Activated naive CD4-positive, alpha-beta T cell treated with anti-CD3 and anti-CD28 coated beads, Interleukin-2, amount 50 U/mL, for 24 hours (primary cell): Measurements from ENCODE around the gene ST8SIA3.
"Not testable (repeated sequence)": the region's sequence is repeated elsewhere in the genome, so short reads cannot be mapped to it uniquely, and the experiment has no call there.

ENCODE experiments used
- H3K27ac Mint-ChIP-seq: one replicate; pipeline ENCODE4 v1.8.0; 2021; ENCODE audit warnings: mild to moderate bottlenecking, mixed read lengths
- H3K27me3 Mint-ChIP-seq: one replicate; pipeline ENCODE4 v1.8.0; 2021; ENCODE audit warnings: mixed read lengths
- H3K36me3 Mint-ChIP-seq: one replicate; pipeline ENCODE4 v1.8.0; 2021; ENCODE audit warnings: mixed read lengths
- H3K4me1 Mint-ChIP-seq: one replicate; pipeline ENCODE4 v1.8.0; 2021; ENCODE audit warnings: mixed read lengths
- H3K4me3 Mint-ChIP-seq: one replicate; pipeline ENCODE4 v1.8.0; 2021; ENCODE audit warnings: mild to moderate bottlenecking, mixed read lengths
- H3K9me3 Mint-ChIP-seq: one replicate; pipeline ENCODE4 v1.8.0; 2021; ENCODE audit warnings: mixed read lengths

Gene ST8SIA3

GRCh38 chr18:57352761-57353136 lies 392 bp downstream of the ST8SIA3 start:
- peaks cover 2% of the 10 kb centered on the region for H3K36me3 Mint-ChIP-seq
- H3K27me3 Mint-ChIP-seq = peaks cover 51% of the 10 kb centered on the region
- H3K27ac Mint-ChIP-seq = no peak overlapping the region
- H3K9me3 Mint-ChIP-seq = peaks cover 6% of the 10 kb centered on the region
- H3K4me3 Mint-ChIP-seq = no peak overlapping the region
- no peaks in the 10 kb centered on the region for H3K4me1 Mint-ChIP-seq

- Mint-ChIP-seq H3K4me3 (no peak overlapping the region), H3K4me1 (no peaks in the 10 kb centered on the region), H3K9me3 (peaks cover 6% of the 10 kb centered on the region), H3K27me3 (peaks cover 48% of the 10 kb centered on the region), H3K27ac (no peak overlapping the region), H3K36me3 (peaks cover 2% of the 10 kb centered on the region)
These were observed 981 bp downstream of the ST8SIA3 start for GRCh38 chr18:57353137-57353939.

GRCh38 chr18:57353940-57354461 lies 1.6 kb downstream of the ST8SIA3 start:
- peaks cover 51% of the 10 kb centered on the region for H3K27me3 Mint-ChIP-seq

GRCh38 chr18:57359433-57359832 lies 7.1 kb downstream of the ST8SIA3 start:
- Mint-ChIP-seq H3K27me3 (peaks cover 31% of the 10 kb centered on the region), H3K4me3 (no peak overlapping the region), H3K36me3 (peaks cover 2% of the 10 kb centered on the region), H3K9me3 (peaks cover 6% of the 10 kb centered on the region), H3K4me1 (no peaks in the 10 kb centered on the region), H3K27ac (no peak overlapping the region)

More at GRCh38 chr18:57353940-57354461, 1.6 kb downstream of the ST8SIA3 start:
- Mint-ChIP-seq H3K4me1 (no peaks in the 10 kb centered on the region), H3K4me3 (no peak overlapping the region), H3K9me3 (peaks cover 6% of the 10 kb centered on the region), H3K27ac (no peak overlapping the region), H3K36me3 (peaks cover 2% of the 10 kb centered on the region)

- H3K4me3 Mint-ChIP-seq = no peak overlapping the region
- no peaks in the 10 kb centered on the region for H3K36me3 Mint-ChIP-seq
- peaks cover 20% of the 10 kb centered on the region for H3K27me3 Mint-ChIP-seq
- H3K4me1 Mint-ChIP-seq = no peaks in the 10 kb centered on the region
- H3K9me3 Mint-ChIP-seq = no peaks in the 10 kb centered on the region
- H3K27ac Mint-ChIP-seq = no peak overlapping the region
These were observed 10.4 kb downstream of the ST8SIA3 start for GRCh38 chr18:57362714-57363113.

GRCh38 chr18:57364460-57364859 lies 12.1 kb downstream of the ST8SIA3 start:
- peaks cover 19% of the 10 kb centered on the region for H3K27me3 Mint-ChIP-seq
- H3K4me1 Mint-ChIP-seq = no peaks in the 10 kb centered on the region
- no peak overlapping the region for H3K27ac Mint-ChIP-seq
- no peaks in the 10 kb centered on the region for H3K36me3 Mint-ChIP-seq
- no peak overlapping the region for H3K4me3 Mint-ChIP-seq
- peaks cover 4% of the 10 kb centered on the region for H3K9me3 Mint-ChIP-seq

GRCh38 chr18:57366528-57367081 lies 14.2 kb downstream of the ST8SIA3 start:
- Mint-ChIP-seq H3K9me3 (peaks cover 5% of the 10 kb centered on the region), H3K36me3 (no peaks in the 10 kb centered on the region), H3K4me1 (no peaks in the 10 kb centered on the region), H3K4me3 (no peak overlapping the region), H3K27ac (no peak overlapping the region), H3K27me3 (peaks cover 11% of the 10 kb centered on the region)

- Mint-ChIP-seq H3K27ac (no peak overlapping the region), H3K4me1 (no peaks in the 10 kb centered on the region), H3K9me3 (peaks cover 5% of the 10 kb centered on the region), H3K27me3 (peaks cover 13% of the 10 kb centered on the region), H3K4me3 (no peak overlapping the region), H3K36me3 (no peaks in the 10 kb centered on the region)
These were observed 20.1 kb downstream of the ST8SIA3 start for GRCh38 chr18:57372444-57372843.

- H3K27ac Mint-ChIP-seq = no peak overlapping the region
- H3K4me3 Mint-ChIP-seq = no peak overlapping the region
- H3K4me1 Mint-ChIP-seq = no peaks in the 10 kb centered on the region
- peaks cover 5% of the 10 kb centered on the region for H3K9me3 Mint-ChIP-seq
- no peaks in the 10 kb centered on the region for H3K36me3 Mint-ChIP-seq
- peaks cover 15% of the 10 kb centered on the region for H3K27me3 Mint-ChIP-seq
These were observed 20.7 kb downstream of the ST8SIA3 start for GRCh38 chr18:57373017-57373416.

GRCh38 chr18:57376503-57376902 lies 24.1 kb downstream of the ST8SIA3 start:
- Mint-ChIP-seq H3K4me3 (no peak overlapping the region), H3K27ac (no peak overlapping the region), H3K9me3 (no peaks in the 10 kb centered on the region), H3K27me3 (peaks cover 15% of the 10 kb centered on the region), H3K4me1 (no peaks in the 10 kb centered on the region), H3K36me3 (no peaks in the 10 kb centered on the region)

GRCh38 chr18:57389271-57389670 lies 36.9 kb downstream of the ST8SIA3 start:
- H3K9me3 Mint-ChIP-seq = peaks cover 11% of the 10 kb centered on the region
- no peak overlapping the region for H3K4me3 Mint-ChIP-seq
- H3K36me3 Mint-ChIP-seq = no peaks in the 10 kb centered on the region
- H3K27ac Mint-ChIP-seq = no peak overlapping the region
- H3K27me3 Mint-ChIP-seq = peaks cover 7% of the 10 kb centered on the region
- H3K4me1 Mint-ChIP-seq = no peaks in the 10 kb centered on the region

GRCh38 chr18:57390044-57390443 lies 37.7 kb downstream of the ST8SIA3 start:
- Mint-ChIP-seq H3K36me3 (no peaks in the 10 kb centered on the region), H3K4me3 (no peak overlapping the region), H3K4me1 (no peaks in the 10 kb centered on the region), H3K27me3 (peaks cover 7% of the 10 kb centered on the region), H3K27ac (no peak overlapping the region), H3K9me3 (peaks cover 11% of the 10 kb centered on the region)

- not testable (repeated sequence) for H3K4me1 Mint-ChIP-seq, H3K4me3 Mint-ChIP-seq, H3K36me3 Mint-ChIP-seq, H3K27ac Mint-ChIP-seq, H3K27me3 Mint-ChIP-seq
- H3K9me3 Mint-ChIP-seq = peaks cover 19% of the 10 kb centered on the region
These were observed 42.4 kb downstream of the ST8SIA3 start for GRCh38 chr18:57394749-57395148.

- not testable (repeated sequence) for H3K27me3 Mint-ChIP-seq, H3K27ac Mint-ChIP-seq, H3K36me3 Mint-ChIP-seq, H3K4me1 Mint-ChIP-seq, H3K4me3 Mint-ChIP-seq
- peaks cover 13% of the 10 kb centered on the region for H3K9me3 Mint-ChIP-seq
These were observed 44.5 kb downstream of the ST8SIA3 start for GRCh38 chr18:57396831-57397230.

GRCh38 chr18:57397440-57398132 lies 45.2 kb downstream of the ST8SIA3 start:
- no peaks in the 10 kb centered on the region for H3K4me1 Mint-ChIP-seq

GRCh38 chr18:57404345-57404744 lies 52.0 kb downstream of the ST8SIA3 start:
- H3K4me1 Mint-ChIP-seq = no peaks in the 10 kb centered on the region
- H3K4me3 Mint-ChIP-seq = no peak overlapping the region
- no peak overlapping the region for H3K27ac Mint-ChIP-seq
- peaks cover 23% of the 10 kb centered on the region for H3K27me3 Mint-ChIP-seq
- no peaks in the 10 kb centered on the region for H3K36me3 Mint-ChIP-seq
- H3K9me3 Mint-ChIP-seq = peaks cover 8% of the 10 kb centered on the region

More at GRCh38 chr18:57397440-57398132, 45.2 kb downstream of the ST8SIA3 start:
- Mint-ChIP-seq H3K27ac (no peak overlapping the region), H3K9me3 (peaks cover 13% of the 10 kb centered on the region), H3K27me3 (peaks cover 8% of the 10 kb centered on the region), H3K4me3 (no peak overlapping the region), H3K36me3 (no peaks in the 10 kb centered on the region)
